DMS114 treated with DMSO at 0.1 percent for 48 hours (cell line): Measurements from ENCODE around the gene SKP2.
"Not testable (repeated sequence)": the region's sequence is repeated elsewhere in the genome, so short reads cannot be mapped to it uniquely, and the experiment has no call there.

Experiments
- DNase-seq: peaks from one replicate; lab custom pipeline; 2025; ENCODE audit not compliant: unreplicated experiment; lab: John Stamatoyannopoulos, UW

Gene SKP2

GRCh38 chr5:36156121-36156601, 4.2 kb downstream of the SKP2 start:
- no peak for DNase-seq

DNA sequence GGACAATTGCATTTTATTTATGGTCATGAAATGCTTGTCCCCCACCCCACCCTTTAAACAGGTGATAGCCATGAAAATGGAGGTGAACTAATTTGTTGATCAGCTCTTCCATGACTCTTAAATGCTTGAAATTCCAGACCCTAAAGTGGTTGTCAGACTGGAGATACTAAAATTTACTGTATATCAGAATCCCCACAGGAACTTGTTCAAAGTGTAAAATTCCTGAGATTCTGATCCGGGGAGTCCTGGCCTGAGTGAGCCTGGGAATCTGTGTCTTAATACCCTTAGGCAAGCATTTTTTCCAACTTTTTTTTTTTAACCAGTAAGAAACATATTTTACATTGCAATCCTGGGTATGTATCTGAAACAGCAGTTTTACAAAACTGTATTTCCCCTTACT, 4.7 kb downstream of the SKP2 start:
- DNase-seq = no peak

DNA sequence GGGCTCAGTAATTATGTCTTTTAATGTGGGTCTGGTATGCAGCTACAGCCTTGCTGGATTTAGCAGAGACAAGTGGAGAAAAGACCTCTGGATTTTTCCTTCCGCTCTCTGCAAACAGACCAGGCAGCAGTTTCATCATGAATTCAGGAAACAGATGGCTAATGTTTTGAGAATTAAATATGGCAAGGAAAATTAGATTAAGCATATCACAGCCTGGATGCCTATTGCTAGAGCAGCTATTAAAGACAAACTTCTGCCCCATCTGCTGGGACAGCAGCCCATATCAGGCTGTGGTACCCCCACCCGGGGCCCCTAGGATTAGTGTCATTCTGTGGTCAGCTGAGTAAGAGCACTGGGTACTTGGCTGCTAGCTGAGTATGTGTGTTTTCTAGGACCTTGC, 6.2 kb downstream of the SKP2 start:
- no peak for DNase-seq

DNA sequence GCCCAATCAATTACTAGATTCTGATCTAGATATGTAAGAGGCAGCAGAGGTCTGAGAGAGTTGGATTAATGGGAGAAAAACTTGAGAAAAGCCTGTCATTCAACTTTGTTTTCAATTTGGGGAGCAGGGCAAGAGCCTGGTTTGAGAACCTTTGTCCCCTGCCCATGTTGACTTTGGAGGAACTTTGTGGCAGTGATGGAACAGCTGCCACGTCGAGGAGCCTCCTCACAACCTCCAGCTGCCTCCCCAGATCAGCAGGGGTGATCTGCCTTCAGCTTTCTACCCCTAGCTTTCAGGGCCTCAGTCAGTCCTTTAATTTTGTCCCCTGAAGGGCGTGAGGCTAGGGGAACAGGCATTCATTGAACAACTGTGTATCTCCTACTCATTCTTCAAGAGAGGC, 8.7 kb downstream of the SKP2 start:
- no peak for DNase-seq

DNA sequence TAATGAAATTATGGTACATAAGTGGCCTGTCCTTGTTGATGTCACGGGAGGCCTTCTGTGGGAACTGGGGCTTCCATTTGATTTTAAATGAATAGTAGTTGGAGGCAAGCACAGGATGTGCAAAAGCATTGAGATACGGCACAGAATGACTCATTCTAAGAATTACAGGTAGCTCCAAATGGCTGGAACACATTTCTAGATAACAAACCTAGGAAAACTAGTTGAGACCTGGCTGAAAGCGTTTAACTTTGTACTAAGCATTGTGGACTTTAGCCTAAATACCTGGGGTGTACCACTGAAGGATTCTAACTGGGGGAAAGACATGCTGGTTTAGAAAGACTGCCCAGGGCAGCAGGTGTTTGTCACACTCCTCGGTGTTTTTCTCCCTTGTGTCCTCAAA, 9.4 kb downstream of the SKP2 start:
- DNase-seq = no peak

- DNase-seq = no peak
Measured at GRCh38 chr5:36162810-36163486, 11.0 kb downstream of the SKP2 start.

DNA sequence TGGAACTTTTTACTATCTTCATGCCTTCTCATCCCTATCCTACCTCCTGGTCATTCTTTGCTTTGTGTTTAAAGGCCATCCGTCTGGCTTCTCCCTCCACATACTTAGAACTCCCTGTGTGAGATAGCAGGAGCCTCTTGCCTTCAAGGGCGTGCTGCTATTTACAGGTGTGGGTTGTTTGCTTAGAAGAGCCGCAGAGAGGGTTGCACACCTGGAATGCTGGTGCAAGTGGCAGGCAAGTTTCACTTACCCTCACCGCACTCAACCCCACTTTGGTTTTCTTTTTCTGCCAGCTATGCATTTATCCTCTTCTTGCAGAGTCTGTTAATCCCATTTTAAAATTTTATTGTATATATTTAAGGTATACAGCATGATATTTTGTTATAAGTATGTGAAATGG, 12.6 kb downstream of the SKP2 start:
- no peak for DNase-seq

GRCh38 chr5:36168737-36169136, 16.8 kb downstream of the SKP2 start:
- DNase-seq = no peak

DNA sequence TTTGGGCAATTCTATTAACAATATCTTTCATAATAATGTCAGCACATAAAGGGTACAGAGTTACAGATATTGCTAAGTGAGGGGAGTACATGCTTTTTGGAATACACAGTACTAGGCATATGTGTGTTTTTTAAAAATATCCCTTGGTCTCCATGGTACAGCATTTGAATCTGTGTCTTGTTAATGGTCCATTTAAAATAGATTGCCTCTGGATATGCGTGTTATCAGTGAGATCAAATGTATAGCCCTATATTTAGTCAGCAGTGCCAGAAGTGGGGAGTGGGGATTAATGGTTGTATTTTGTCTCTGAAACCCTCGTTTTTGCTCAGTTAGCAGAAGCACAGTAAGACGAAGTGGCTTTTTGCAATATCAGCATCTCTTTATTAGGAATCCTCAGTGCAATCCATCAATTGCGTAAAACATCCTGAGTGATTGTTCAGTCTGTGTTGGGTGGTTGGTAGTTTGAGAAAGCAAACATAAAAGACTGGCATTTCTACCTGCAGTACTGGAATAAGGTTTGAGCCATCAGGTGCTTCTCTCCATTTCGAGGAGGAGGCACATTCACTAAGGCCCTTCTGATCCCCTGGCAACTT, 19.0 kb downstream of the SKP2 start:
- DNase-seq = no peak

DNA sequence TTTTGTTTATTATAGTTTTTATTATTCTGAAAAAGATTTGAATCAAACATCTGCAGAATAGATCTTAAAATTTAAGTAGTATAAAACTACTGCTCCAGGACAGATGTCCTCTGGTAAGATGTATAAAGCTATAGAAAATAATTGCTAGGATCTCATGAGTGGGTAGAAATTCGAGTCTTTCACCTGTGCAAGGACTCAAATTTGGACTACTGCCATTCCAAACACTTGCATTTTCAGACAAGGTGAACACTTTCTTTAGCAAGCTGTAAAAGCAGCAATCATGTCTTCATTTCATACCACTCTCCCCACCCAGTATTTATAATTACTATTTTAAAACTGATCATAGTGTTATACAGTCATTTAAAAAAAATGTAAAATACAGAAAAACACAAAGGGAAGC, 20.7 kb downstream of the SKP2 start:
- no peak for DNase-seq

DNA sequence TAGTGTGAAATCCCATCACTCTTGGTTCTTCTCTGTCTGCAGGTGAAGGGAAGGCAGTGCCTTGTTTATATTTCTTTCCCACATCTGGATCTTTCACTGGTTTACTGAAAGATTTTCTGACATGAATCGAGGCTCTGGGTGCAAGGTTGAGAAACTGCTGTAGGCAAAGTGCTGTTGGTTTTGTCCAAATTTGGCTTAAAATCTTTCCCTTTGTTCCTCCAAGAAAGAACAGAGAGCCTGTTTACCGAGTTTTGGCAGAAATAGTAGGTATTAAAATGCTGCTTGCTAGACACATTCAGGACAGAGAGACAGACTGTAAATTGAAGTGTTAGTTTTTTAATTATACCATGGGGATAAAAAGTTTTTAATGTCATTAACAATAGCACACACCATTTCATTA, 21.5 kb downstream of the SKP2 start:
- no peak for DNase-seq

GRCh38 chr5:36174119-36174518, 22.2 kb downstream of the SKP2 start:
- DNase-seq = no peak

GRCh38 chr5:36175043-36175442, 23.1 kb downstream of the SKP2 start:
- DNase-seq = no peak

- DNase-seq = no peak
Measured at GRCh38 chr5:36177154-36177553, 25.2 kb downstream of the SKP2 start.

DNA sequence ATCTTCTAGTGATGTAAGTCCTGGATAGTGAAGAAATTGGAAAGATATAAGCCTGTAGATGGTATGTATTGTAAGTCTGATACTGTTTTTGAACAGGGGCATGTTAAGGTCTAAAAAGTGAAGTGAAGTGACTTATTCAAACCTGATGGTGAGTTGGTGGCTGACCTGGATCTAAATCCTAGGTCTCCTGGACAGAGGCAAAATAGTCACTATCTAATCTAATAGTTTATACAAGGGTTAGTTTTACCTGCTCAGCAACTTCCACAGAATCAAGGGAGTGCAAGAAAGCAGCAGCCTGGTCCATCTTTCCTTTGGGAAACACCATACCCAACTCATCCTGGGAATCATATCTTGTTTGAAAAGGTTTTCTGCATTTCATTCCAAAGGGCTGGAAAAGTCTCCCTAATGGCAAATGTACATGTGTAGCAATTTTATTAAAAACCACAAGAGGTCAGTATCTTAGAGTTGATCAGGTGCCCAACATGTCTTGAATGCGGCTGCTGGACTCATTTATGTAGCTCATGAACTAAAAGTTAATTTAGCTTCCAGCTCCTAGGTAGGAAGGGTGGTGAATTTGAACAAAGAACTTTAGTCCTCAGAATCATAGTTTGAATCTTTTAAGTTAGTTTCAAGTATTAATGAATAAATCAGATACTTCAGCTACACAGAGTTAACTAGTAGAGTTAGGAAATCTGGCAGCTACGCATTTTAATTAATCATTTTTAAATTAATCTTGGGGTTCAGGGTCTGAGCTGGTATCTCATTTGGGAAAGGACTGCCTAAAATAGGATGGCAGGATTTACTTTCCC, 26.0 kb downstream of the SKP2 start:
- peak; percentile 19 for DNase-seq

DNA sequence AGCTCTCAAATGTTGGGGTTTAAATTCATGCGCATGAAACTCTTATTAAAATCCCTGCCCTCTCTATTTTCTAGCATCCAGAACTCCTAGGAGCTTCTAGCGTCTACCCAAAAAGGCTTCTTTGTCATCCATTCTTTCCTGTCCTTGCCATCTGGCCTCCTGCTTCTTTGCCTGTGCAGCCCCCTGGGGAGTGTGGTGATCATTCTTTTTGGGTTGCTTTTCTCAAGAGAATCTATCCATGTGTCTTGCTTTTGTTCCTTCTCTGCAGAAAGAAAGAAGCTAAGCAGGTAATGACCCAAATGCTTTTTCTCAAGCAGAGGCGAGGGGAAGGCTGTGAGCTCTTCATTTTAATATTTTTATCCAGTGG, 26.6 kb downstream of the SKP2 start:
- no peak for DNase-seq

DNA sequence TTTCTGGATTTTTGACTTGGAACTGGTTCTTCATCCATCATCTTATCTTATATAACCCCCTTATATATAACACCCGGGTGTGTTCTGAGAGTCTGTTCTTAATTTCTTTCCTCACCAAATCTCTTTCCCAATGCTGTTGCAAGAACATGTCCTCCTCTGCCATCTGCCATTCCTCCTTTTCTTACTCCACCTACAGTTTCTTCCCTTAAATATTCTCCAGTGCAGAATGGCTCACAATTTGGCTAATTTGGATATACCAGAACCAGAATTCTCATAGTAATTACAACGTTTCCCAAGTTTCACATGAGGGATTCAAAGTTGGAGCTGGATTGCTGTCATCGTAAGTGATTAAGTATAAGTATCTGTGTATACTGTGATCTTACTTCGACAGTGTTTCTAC, 28.0 kb downstream of the SKP2 start:
- no peak for DNase-seq

GRCh38 chr5:36180556-36181350, 28.8 kb downstream of the SKP2 start:
- DNase-seq = no peak

DNA sequence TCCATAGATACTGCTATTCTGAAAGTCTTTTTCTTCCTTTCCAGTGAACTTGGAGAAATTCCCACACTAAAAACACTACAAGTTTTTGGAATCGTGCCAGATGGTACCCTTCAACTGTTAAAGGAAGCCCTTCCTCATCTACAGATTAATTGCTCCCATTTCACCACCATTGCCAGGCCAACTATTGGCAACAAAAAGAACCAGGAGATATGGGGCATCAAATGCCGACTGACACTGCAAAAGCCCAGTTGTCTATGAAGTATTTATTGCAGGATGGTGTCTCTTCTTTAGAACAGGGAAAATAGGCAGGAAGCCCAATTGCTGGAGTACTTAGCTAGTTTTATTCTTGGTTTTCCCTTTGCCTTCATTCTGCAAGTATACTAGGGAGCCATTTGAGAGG, 29.9 kb downstream of the SKP2 start:
- DNase-seq = no peak

DNA sequence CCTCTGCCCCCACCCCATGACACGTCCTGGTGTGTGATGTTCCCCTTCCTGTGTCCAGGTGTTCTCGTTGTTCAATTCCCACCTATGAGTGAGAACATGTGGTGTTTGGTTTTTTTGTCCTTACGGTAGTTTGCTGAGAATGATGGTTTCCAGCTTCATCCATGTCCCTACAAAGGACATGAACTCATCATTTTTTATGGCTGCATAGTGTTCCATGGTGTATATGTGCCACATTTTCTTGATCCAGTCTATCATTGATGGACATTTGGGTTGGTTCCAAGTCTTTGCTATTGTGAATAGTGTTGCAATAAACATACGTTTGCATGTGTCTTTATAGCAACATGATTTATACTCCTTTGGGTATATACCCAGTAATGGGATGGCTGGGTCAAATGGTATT, 32.5 kb downstream of the SKP2 start:
- DNase-seq = not testable (repeated sequence)

DNA sequence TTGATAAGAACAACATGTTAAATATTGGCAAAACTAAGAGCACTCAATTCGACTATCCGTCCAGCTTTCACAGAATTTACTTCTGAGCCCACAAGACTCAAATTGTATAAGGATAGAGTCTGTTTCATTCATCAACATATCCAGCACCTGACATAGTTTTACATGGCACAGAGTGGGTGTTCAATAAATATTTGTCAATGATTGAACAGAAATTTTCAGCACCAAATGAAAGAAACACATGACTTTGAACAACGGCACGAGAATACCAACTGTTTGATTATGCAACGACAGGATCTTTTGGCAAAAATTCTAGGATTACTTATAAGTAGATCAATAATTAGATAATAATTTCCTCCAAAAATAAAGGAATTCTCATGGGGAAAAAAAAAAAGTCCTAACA, 41.8 kb downstream of the SKP2 start:
- no peak for DNase-seq
